Ovary (tissue), 9 donors: ENCODE data around the gene HIVEP1. TPM values are rescaled to one million over a fixed set of nuclear protein-coding genes. Genes with fewer than 3 reads are reported as not detected.

Experiments used
- DNase-seq, 5 donors: peaks; one replicate each; pipeline ENCODE4 v3.0.0-alpha.2; 2019 to 2020
- H3K27ac ChIP-seq, 2 donors: fragments of 200-600 bp; one replicate each; pipeline versions ENCODE4 v1.5.1 to v1.8.0; 2019 to 2022
- H3K27me3 ChIP-seq: fragments of 200-600 bp; one replicate; pipeline ENCODE4 v1.8.0; 2022
- H3K36me3 ChIP-seq: fragments of 200-600 bp; sonication (generic); one replicate; pipeline ENCODE4 v1.5.1; 2019
- H3K4me1 ChIP-seq: one replicate; pipeline ENCODE4 v1.8.1; 2013; ENCODE audit warnings: mild to moderate bottlenecking, moderate library complexity; ENCODE audit not compliant: insufficient read depth
- H3K4me3 ChIP-seq: fragments of 200-600 bp; sonication (generic); one replicate; pipeline ENCODE4 v1.5.1; 2017
- H3K9me3 ChIP-seq, 2 donors: fragments of 200-600 bp in 1 of 2; sonication (generic) in 1 of 2; one replicate each; pipeline versions ENCODE4 v1.5.1 to v1.8.1; 2013 to 2019; ENCODE audit warnings: mild to moderate bottlenecking in 1 of 2, moderate library complexity in 1 of 2
- CTCF ChIP-seq, 3 donors: fragments of 450-650 bp in 2 of 3; fragments of 200-600 bp in 1 of 3; IDR thresholded peaks; one replicate each; pipeline versions ENCODE4 v1.5.1 to v1.8.0; 2016 to 2022; ENCODE audit warnings: antibody characterized with exemption in 3 of 3, mild to moderate bottlenecking in 1 of 3
- EP300 ChIP-seq: sonication (generic); formaldehyde crosslinking; IDR thresholded peaks from one replicate; pipeline ENCODE4 v1.6.1; 2017; ENCODE audit warnings: antibody characterized with exemption
- POLR2A ChIP-seq: fragments of 450-650 bp; IDR thresholded peaks from one replicate; pipeline ENCODE4 v1.6.1; 2017; ENCODE audit warnings: antibody characterized with exemption, mild to moderate bottlenecking, moderate library complexity
- WGBS, 3 donors: extraction: QIAGEN DNeasy Blood & Tissue Kit in 1 of 3; methylation state at CpG; one replicate each; pipeline versions ENCODE4 v1.1.5 to v1.1.7; 2013 to 2017; 5-methylcytosine and 5-hydroxymethylcytosine counted together
- intact Hi-C, 4 donors: fragments of 100-400 bp; cut with DNase I; formaldehyde crosslinking; loops; one replicate each; pipeline versions ENCODE4 v1.11.0 to v1.15.1; 2022 to 2023
- polyA plus RNA-seq, 2 donors: library from polyadenylated mRNA; stranded (reverse); fragments of 200-250 nt in 1 of 2; fragments of 350-450 nt in 1 of 2; fragmentation: Illumina TruSeq in 1 of 2; extraction: RNeasy Lipid Tissue Mini Kit (QIAGEN cat#74804) in 1 of 2; gene quantifications; one replicate each; pipeline ENCODE4 v1.2.3, GENCODE V29; 2013 to 2014
- total RNA-seq, 7 donors: library from RNA; depleted of rRNA in 2 of 7; stranded (reverse); fragments of >200 nt in 2 of 7; fragmentation: NEBNext Ultra II Directional in 3 of 7; extraction: Animal tissue kit (Norgen Biotek cat#: 25700) in 3 of 7; gene quantifications; one replicate each; pipeline versions ENCODE4 v1.1.0 to v1.2.4, GENCODE V29; 2016 to 2023
- donor health status: DM: no; HTN: no; CAD: no; lungs with moderate emphysema.
- donor health status: DM: no; HTN: no; CAD: no.
- donor health status: Bipolar disorder and iron deficiency.
- donor health status: DM: yes; HTN: yes; CAD: no.
- donor health status: DM: no; HTN: no; CAD: no.
- donor health status: DM: yes; HTN: yes; CAD: no.

The HIVEP1 gene
- total and polyA plus RNA-seq, 9 donors: 11.9 to 45.0 (median 27.0) TPM

DNA sequence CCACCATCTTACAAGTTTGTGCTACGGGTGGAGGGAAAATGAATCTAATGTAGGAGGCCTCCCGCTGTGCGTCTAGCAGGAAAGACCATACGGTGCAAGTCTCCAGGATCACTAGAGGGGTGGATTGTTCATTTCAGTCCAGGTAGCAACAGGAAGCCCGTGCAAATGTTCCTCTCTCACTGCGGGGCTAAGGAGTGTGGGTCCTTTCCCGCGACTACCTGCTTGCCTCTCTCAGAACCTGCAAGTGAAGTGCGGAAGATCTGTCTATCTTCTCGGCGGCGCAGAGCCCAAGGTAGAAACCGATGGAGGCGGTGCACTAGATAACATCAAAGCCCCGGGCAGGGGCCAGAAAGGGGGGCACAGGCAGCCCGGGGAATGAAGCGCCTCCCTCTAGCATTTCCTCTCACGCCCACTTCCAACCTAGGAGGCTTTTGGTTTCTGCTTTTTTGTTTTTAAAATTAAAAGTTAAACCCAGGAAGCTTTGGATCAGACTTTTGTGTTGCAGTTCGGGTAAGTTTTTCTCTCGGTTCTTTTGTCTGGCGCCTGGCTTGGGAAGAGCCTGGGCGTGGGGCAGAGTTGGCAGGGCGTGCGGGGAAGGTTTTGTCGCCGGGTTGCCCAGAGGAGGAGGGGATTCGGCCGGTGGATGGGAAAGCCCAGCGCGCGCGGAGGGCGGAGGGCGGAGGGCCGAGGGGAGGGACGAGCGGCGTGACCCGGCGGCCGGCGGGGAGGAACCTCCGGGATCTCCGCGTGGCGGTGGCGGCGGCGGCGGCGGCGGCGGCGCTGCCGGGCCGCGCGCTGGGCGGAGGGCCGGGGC is 3.5 kb upstream of the HIVEP1 start:
- intact Hi-C loops: no loop called here
- no peaks in the 10 kb centered on the region for H3K9me3 ChIP-seq
- H3K4me1 ChIP-seq: no peaks in the 10 kb centered on the region
- H3K27ac ChIP-seq: peak overlapping the region; percentile 58 to 94
- TF ChIP-seq EP300 (no peak), POLR2A (peak; percentile 49), CTCF (IDR thresholded peaks at IDR 0.05) (no peak)
- 0 to 1% (median 1%) methylated on average over 46 to 60 of the region's 60 CpGs for WGBS, 3 donors
- peak; percentile 72 to 86 (median 84) for DNase-seq
- H3K36me3 ChIP-seq: no peaks in the 10 kb centered on the region
- no peaks in the 10 kb centered on the region for H3K27me3 ChIP-seq
- H3K4me3 ChIP-seq: peak overlapping the region; percentile 73

DNA sequence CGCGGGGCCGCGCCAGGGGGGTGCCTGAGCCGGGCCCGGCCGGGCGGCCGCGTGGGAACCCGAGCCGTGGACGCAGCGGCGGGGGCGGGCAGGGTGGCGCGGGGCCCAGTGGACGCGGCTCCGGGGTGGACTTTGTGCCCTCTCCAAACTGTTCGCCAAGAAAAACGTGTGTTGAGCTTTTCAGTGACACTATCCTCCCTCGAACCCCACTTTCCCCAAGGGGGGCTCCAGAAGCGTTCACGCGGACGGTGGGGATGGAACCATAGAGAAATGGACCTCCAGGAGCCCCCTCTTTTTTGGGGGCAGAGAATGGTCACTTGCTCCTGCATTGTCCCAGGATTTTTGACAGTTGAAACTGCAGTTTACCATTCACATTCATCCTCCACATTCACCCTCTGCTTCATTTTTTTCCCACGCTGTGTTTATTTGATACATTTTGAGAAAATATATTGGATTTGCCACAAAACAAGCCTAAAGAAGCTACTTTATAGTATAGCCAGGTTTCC is 2.9 kb upstream of the HIVEP1 start:
- H3K4me1 ChIP-seq: peaks cover 2% of the 10 kb centered on the region
- no peaks in the 10 kb centered on the region for H3K27me3 ChIP-seq
- peak overlapping the region; percentile 73 for H3K4me3 ChIP-seq
- no peaks in the 10 kb centered on the region for H3K9me3 ChIP-seq
- TF ChIP-seq EP300 (no peak), POLR2A (no peak), CTCF (IDR thresholded peaks at IDR 0.05) (no peak)
- WGBS, 3 donors: 0 to 2% (median 1%) methylated on average over 8 to 29 of the region's 29 CpGs
- no peaks in the 10 kb centered on the region for H3K36me3 ChIP-seq
- DNase-seq: no peak
- intact Hi-C loops: no loop called here
- H3K27ac ChIP-seq: peak overlapping the region; percentile 58 to 94

- peaks cover 2% of the 10 kb centered on the region for H3K4me1 ChIP-seq
- DNase-seq: no peak
- TF ChIP-seq CTCF (IDR thresholded peaks at IDR 0.05) (no peak), EP300 (no peak), POLR2A (no peak)
- H3K9me3 ChIP-seq: no peaks in the 10 kb centered on the region
- intact Hi-C loops: no loop called here
- peak overlapping the region; percentile 65 to 94 for H3K27ac ChIP-seq
- WGBS, 3 donors: 3 to 5% (median 3%) methylated on average over 9 of the region's 9 CpGs
- no peaks in the 10 kb centered on the region for H3K36me3 ChIP-seq
- peak overlapping the region; percentile 71 for H3K4me3 ChIP-seq
- no peaks in the 10 kb centered on the region for H3K27me3 ChIP-seq
These were observed 2.1 kb upstream of the HIVEP1 start for GRCh38 chr6:12009876-12010634.

GRCh38 chr6:12010635-12011275 is 1.4 kb upstream of the HIVEP1 start:
- H3K4me1 ChIP-seq: peaks cover 2% of the 10 kb centered on the region
- no peak for TF ChIP-seq CTCF (IDR thresholded peaks at IDR 0.05)
- peak; percentile 22 for TF ChIP-seq POLR2A
- TF ChIP-seq EP300: no peak
- intact Hi-C loops: no loop called here
- DNase-seq: peak; percentile 67 to 83 (median 78)
- H3K36me3 ChIP-seq: no peaks in the 10 kb centered on the region
- peak overlapping the region; percentile 65 to 93 for H3K27ac ChIP-seq
- peak overlapping the region; percentile 71 for H3K4me3 ChIP-seq
- no peaks in the 10 kb centered on the region for H3K9me3 ChIP-seq
- no peaks in the 10 kb centered on the region for H3K27me3 ChIP-seq
- WGBS, 3 donors: 0 to 1% (median 1%) methylated on average over 22 of the region's 22 CpGs
